NCI-H526 treated with DMSO at 0.1 percent for 48 hours (cell line): ENCODE data around the gene MOV10L1.
"Not testable (repeated sequence)": the region's sequence is repeated elsewhere in the genome, so short reads cannot be mapped to it uniquely, and the experiment has no call there.

ENCODE experiments used
- DNase-seq: peaks from one replicate; lab custom pipeline; 2025; lab: John Stamatoyannopoulos, UW

The MOV10L1 gene

DNA sequence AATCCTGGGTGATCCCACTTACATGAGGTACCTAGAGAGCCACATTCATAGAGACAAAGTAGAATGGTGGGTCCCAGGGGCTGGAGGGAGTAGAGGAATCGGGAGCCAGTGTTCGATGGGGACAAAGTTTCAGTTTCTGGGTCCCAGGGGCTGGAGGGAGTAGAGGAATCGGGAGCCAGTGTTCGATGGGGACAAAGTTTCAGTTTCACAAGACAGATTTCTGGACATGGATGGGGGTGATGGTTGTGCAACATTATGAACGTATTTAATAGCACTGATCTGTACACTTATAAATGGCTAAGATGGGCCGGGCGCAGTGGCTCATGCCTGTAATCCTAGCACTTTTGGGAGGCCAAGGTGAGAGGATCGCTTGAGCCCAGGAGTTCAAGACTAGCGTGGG, 115.2 kb downstream of the MOV10L1 start:
- not testable (repeated sequence) for DNase-seq

DNA sequence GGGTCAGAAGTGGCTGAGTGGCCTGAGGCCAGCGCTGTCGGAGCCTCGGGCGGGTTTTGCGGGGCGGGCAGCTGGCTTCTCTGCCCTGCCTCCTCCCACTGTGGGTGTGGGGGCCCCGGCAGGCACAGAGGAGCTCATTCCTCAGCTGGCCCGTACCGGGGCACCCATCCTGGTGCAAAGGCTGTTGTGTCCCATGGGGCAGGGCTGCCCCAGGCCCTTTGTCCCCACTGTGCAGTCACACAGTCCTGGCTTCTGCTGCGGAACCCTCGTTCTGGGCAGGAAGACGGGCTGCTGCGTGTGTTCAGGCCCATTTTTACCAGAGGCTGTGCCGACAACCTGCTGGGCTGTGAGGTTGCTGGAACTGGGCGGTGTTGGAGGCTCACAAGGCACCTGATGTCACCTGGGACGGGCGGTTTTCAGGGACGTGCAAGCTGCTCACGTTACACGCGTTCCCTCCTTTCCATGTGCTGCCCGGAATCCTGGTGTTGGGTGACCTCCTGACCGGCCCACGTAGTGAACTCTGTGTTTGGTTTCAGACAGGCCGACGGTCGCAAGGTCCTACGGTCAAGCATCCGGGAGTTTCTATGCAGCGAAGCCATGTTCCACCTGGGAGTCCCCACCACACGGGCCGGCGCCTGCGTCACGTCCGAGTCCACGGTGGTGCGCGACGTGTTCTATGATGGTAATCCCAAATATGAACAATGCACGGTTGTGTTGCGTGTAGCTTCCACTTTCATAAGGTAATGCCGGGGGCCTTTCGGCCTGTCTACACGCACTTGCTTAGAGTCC, 116.2 kb downstream of the MOV10L1 start:
- DNase-seq = no peak

DNA sequence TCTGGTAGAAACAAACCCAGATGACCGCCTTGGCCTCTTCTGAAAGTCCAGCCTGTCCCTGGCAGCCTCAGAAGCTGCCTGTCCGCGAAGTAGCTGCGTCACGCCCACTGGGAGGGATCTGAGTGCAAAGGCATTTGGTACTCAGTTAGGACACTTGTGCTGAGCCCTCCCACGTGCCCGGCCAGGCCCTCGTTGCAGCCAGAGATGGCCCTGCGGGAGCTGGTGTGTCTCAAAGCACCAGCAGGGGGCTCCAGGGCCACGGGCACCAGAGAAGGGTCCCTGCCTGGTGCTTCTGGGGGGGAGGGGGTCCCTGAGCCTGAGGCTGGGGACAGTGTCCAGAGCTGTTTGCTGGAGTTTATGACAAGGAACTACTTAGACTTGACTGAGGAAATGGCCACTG, 116.8 kb downstream of the MOV10L1 start:
- DNase-seq = no peak

DNA sequence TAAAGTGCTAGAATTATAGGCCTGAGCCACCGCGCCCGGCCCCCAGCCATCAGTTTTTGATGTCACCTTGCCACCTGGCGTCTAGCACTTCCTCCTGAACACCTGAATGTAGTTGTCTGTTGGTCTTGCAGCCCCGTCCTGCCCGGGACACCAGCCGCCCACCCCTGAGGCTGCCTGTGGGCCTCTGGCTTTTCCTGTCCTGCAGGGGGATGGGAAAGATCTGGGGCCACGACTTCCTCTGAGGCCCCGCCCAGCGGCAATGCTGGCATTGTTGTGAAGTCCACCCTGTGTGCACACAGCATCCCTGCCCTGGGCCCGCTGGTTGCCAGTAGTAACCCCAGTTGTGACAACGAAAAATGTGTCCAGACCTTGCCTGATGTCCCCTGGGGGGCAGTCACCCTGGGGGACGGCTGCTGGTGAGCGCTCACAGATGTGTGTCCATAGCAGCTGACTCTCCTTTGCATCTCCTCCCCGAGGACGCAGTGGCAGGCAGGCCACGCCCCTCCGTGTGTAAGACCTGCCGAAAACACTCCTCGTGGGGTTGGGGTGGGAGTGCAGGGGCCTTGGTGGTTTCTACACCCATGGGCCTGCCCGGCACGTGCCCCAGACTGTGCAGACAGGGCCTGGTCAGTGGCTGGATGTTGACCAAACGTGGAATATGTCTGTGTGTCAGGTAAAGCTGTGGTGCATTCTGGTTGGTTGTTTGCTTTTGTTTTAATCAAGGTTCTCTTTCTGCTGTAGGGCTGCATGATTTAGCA, 117.8 kb downstream of the MOV10L1 start:
- DNase-seq = no peak

GRCh38 chr22:50208430-50208938, 118.7 kb downstream of the MOV10L1 start:
- no peak for DNase-seq

GRCh38 chr22:50208939-50209892, 119.4 kb downstream of the MOV10L1 start:
- DNase-seq = no peak

DNA sequence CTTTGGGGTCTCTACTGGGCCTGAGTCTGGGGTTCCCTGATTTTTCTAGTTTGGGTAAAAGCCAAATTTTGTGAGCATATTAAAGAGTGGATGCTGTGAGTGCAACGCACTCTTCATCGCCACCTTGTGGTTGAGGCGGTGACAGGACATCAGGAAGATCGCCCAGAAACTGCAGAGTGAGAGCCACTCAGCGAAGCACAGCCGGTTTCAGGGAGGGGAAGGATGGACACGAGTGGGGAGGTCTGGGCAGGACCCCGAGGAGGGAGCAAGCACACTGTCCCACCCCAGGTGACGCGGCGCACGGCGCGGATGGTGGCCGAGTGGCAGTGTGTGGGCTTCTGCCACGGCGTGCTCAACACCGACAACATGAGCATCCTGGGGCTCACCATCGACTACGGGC, 120.1 kb downstream of the MOV10L1 start:
- DNase-seq = no peak

DNA sequence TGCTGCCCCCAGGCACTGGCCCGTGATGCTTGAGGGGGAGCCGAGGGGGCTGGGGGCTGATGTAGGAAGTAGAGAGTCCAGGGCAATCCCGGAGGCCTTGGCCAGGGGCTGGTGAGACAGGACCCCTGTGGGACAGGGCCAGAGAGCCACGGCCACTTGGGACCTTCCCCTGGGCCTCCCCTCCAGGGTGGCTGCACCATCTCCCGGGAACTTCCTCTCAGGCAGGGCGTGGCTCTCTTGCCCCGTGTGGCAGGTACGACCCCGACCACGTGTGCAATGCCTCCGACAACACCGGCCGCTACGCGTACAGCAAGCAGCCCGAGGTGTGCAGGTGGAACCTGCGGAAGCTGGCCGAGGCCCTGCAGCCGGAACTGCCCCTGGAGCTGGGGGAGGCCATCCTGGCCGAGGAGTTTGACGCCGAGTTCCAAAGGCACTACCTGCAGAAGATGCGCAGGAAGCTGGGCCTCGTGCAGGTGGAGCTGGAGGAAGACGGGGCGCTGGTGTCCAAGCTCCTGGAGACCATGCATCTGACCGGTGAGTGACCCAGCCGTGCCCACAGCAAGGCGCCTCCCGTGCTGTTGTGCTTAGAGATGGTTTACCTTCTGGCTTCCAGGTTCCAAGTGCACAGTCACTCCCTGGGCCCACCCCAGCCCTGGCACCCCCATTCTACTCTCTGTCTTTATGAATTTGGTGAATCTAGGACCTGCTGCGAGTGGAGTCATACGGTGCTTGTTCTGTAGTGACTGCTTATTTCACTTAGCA, 120.8 kb downstream of the MOV10L1 start:
- DNase-seq = no peak

- no peak for DNase-seq
These were observed 121.3 kb downstream of the MOV10L1 start for GRCh38 chr22:50211147-50211546.
